PC-3 (cell line): ENCODE data around the gene TTC23. TPM values are rescaled to one million over a fixed set of nuclear protein-coding genes. Genes with fewer than 3 reads are reported as not detected.

Experiments used
- ATAC-seq: fragments of 200-7000 bp; cut with Tn5 transposase; 2 replicates; pipeline ENCODE4 v1.9.1; 2020; ENCODE audit warnings: mild to moderate bottlenecking, moderate library complexity
- BruUV-seq: library from RNA; stranded (reverse); fragments of 400-500 nt; replicated peaks from 2 replicates; lab custom pipeline; 2021; lab: Mats Ljungman, UMichigan
- CTCF ChIA-PET: fragments of 300-600 bp; sonication (Branson Sonifier 250); formaldehyde crosslinking; loops from one replicate; lab custom pipeline; 2022; ENCODE audit warnings: antibody characterized with exemption; lab: Charles Lee
- POLR2A ChIA-PET: fragments of 300-600 bp; sonication (Branson Sonifier 250); formaldehyde crosslinking; loops from one replicate; lab custom pipeline; 2022; ENCODE audit warnings: antibody characterized with exemption; ENCODE audit not compliant: unreplicated experiment; lab: Charles Lee
- DNase-seq: peaks from one replicate; pipeline ENCODE4 v3.0.0-alpha.2; 2015
- H2AFZ ChIP-seq: fragments of 300-600 bp; sonication (generic); 2 replicates; pipeline ENCODE4 v1.6.0; 2016; ENCODE audit warnings: antibody characterized with exemption, low read length
- H3F3A ChIP-seq: fragments of 300-600 bp; sonication (generic); one replicate; pipeline ENCODE4 v1.6.0; 2017; ENCODE audit warnings: antibody characterized with exemption, low read length, control low read depth, mild to moderate bottlenecking; ENCODE audit not compliant: unreplicated experiment
- H3K27ac ChIP-seq: fragments of 300-600 bp; sonication (generic); 2 replicates; pipeline ENCODE4 v1.5.1; 2016; ENCODE audit warnings: mild to moderate bottlenecking, low read length
- H3K27me3 ChIP-seq: fragments of 300-600 bp; sonication (generic); 2 replicates; pipeline ENCODE4 v1.6.1; 2016; ENCODE audit warnings: low read length, mixed read lengths
- H3K36me3 ChIP-seq: fragments of 300-600 bp; sonication (generic); 2 replicates; pipeline ENCODE4 v1.6.1; 2016; ENCODE audit warnings: low read depth, mixed run types, low read length, mixed read lengths
- H3K4me1 ChIP-seq: fragments of 300-600 bp; sonication (generic); 2 replicates; pipeline ENCODE4 v1.5.1; 2016; ENCODE audit warnings: low read length; ENCODE audit not compliant: insufficient read depth
- H3K4me2 ChIP-seq: fragments of 300-600 bp; sonication (generic); 2 replicates; pipeline ENCODE4 v1.6.0; 2016; ENCODE audit warnings: low read length
- H3K4me3 ChIP-seq: fragments of 300-600 bp; sonication (generic); 2 replicates; pipeline ENCODE4 v1.5.1; 2016; ENCODE audit warnings: mild to moderate bottlenecking, low read length, mixed read lengths
- H3K79me2 ChIP-seq: fragments of 300-600 bp; sonication (generic); 2 replicates; pipeline ENCODE4 v1.6.1; 2017; ENCODE audit warnings: low read length, mixed read lengths
- H3K9ac ChIP-seq: fragments of 300-600 bp; sonication (generic); 2 replicates; pipeline ENCODE4 v1.6.0; 2016; ENCODE audit warnings: mild to moderate bottlenecking, low read length
- H3K9me2 ChIP-seq: fragments of 300-600 bp; sonication (generic); replicated peaks from 2 replicates; pipeline ENCODE4 v1.6.1; 2016; ENCODE audit warnings: mixed run types, low read length, mixed read lengths
- H3K9me3 ChIP-seq: fragments of 300-600 bp; sonication (generic); 2 replicates; pipeline ENCODE4 v1.6.1; 2016; ENCODE audit warnings: low read length, mixed read lengths
- H4K20me1 ChIP-seq: fragments of 300-600 bp; sonication (generic); 2 replicates; pipeline ENCODE4 v1.6.1; 2016; ENCODE audit warnings: low read length, mixed read lengths
- EZH2 ChIP-seq: fragments of 300-600 bp; sonication (generic); IDR thresholded peaks from one replicate; pipeline ENCODE4 v1.6.1; 2017; ENCODE audit warnings: antibody characterized with exemption, mild to moderate bottlenecking, low read length; ENCODE audit not compliant: unreplicated experiment
- EZH2phosphoT487 ChIP-seq: fragments of 300-600 bp; sonication (generic); IDR thresholded peaks from 2 replicates; pipeline ENCODE4 v1.6.1; 2018; ENCODE audit warnings: mild to moderate bottlenecking, antibody characterized with exemption, low read length, borderline replicate concordance
- intact Hi-C: fragments of 100-400 bp; cut with micrococcal nuclease; formaldehyde crosslinking; loops from 2 replicates; pipeline ENCODE4 v1.9.0; 2023
- total RNA-seq: library from RNA; depleted of rRNA; stranded (reverse); fragments of >200 nt; gene quantifications from 2 replicates; pipeline ENCODE4 v1.2.3, GENCODE V29; 2014
- TF ChIP-seq, protein P1 (sequence below): fragments of 300-600 bp; sonication (generic); conservative IDR thresholded peaks from 2 replicates; pipeline ENCODE4 v1.5.1; 2017; ENCODE audit warnings: antibody characterized with exemption, low read depth, mild to moderate bottlenecking, low read length

Gene TTC23
- total RNA-seq, 1 experiment from 2014 or later, result 10.4 TPM

DNA sequence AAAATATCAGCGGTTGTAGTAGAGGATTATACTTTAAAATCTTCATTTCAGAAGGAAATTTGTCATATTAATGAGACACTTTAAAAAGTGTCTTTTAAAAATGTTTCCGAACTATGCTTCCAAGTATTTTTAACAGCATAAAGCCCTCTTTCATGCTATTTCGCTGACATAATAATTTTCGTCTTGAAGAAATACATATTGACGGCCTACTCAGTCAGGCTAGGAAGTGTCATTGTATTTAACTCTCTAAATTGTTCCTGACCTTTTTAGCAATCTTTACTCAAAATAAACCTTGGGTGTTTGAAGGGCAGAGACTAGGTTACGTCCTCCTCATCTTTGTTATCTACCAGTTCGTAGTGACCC is 1.1 kb upstream of the TTC23 start:
- CTCF ChIA-PET, result no interaction called here
- POLR2A ChIA-PET, result no interaction called here
- BruUV-seq, result no TSS peak

DNA sequence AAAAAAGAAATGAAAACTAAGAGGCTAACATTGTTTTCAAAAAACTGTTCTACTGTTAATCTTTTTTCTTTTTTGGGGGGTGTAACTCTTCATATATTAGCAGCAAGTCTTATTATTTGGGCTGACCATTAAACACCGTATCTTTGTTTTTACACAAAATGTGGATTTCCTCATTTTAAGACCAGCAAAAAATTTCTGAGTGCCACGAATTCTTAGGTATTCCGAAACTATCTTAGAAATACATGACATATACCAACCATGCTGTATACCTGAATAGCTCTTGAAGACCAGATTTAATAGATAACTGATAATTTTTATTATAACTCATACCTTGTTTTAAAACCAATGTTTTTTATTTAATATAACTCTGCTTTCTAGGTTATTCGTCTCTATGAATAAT is 620 bp upstream of the TTC23 start:
- H3K9me3 ChIP-seq, result no peaks in the 10 kb centered on the region
- ChIA-PET CTCF (no interaction called here), POLR2A (no interaction called here)
- intact Hi-C loops, result loop anchor here (5.0 kb wide), 1 partner anchor 72 kb away; no protein-coding TSS in a partner anchor
- peak overlapping the region; percentile 87 for H2AFZ ChIP-seq
- ATAC-seq, result no peak
- no peaks in the 10 kb centered on the region for H3K27me3 ChIP-seq
- no peaks in the 10 kb centered on the region for H3K36me3 ChIP-seq
- peak overlapping the region; percentile 94 for H3K9ac ChIP-seq
- peaks cover 3% of the 10 kb centered on the region for H3F3A ChIP-seq
- H3K79me2 ChIP-seq, result peaks cover 46% of the 10 kb centered on the region
- peak overlapping the region; percentile 78 for H3K4me3 ChIP-seq
- no peaks in the 10 kb centered on the region for H3K9me2 ChIP-seq
- DNase-seq, result no peak
- H4K20me1 ChIP-seq, result no peaks in the 10 kb centered on the region
- H3K27ac ChIP-seq, result peak overlapping the region; percentile 69
- peak overlapping the region; percentile 86 for H3K4me2 ChIP-seq
- BruUV-seq, result no TSS peak
- TF ChIP-seq EZH2, result no peak
- TF ChIP-seq, protein P1, sequence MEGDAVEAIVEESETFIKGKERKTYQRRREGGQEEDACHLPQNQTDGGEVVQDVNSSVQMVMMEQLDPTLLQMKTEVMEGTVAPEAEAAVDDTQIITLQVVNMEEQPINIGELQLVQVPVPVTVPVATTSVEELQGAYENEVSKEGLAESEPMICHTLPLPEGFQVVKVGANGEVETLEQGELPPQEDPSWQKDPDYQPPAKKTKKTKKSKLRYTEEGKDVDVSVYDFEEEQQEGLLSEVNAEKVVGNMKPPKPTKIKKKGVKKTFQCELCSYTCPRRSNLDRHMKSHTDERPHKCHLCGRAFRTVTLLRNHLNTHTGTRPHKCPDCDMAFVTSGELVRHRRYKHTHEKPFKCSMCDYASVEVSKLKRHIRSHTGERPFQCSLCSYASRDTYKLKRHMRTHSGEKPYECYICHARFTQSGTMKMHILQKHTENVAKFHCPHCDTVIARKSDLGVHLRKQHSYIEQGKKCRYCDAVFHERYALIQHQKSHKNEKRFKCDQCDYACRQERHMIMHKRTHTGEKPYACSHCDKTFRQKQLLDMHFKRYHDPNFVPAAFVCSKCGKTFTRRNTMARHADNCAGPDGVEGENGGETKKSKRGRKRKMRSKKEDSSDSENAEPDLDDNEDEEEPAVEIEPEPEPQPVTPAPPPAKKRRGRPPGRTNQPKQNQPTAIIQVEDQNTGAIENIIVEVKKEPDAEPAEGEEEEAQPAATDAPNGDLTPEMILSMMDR, result no peak
- TF ChIP-seq EZH2phosphoT487, result no peak
- H3K4me1 ChIP-seq, result peaks cover 38% of the 10 kb centered on the region

More for the DNA sequence above, 1.1 kb upstream of the TTC23 start:
- ATAC-seq, result no peak
- peaks cover 3% of the 10 kb centered on the region for H3F3A ChIP-seq
- peak overlapping the region; percentile 86 for H3K4me2 ChIP-seq
- H3K4me3 ChIP-seq, result peak overlapping the region; percentile 78
- H3K27ac ChIP-seq, result peak overlapping the region; percentile 73
- peak overlapping the region; percentile 94 for H3K9ac ChIP-seq
- no peaks in the 10 kb centered on the region for H4K20me1 ChIP-seq
- peak overlapping the region; percentile 73 for H2AFZ ChIP-seq
- H3K9me2 ChIP-seq, result no peaks in the 10 kb centered on the region
- no peaks in the 10 kb centered on the region for H3K9me3 ChIP-seq
- H3K27me3 ChIP-seq, result no peaks in the 10 kb centered on the region
- no peaks in the 10 kb centered on the region for H3K36me3 ChIP-seq
- no peak for DNase-seq
- H3K79me2 ChIP-seq, result peaks cover 45% of the 10 kb centered on the region
- TF ChIP-seq, protein P1, result no peak
- no peak for TF ChIP-seq EZH2phosphoT487
- TF ChIP-seq EZH2, result no peak
- peaks cover 38% of the 10 kb centered on the region for H3K4me1 ChIP-seq
- intact Hi-C loops, result loop anchor here (5.0 kb wide), 1 partner anchor 72 kb away; no protein-coding TSS in a partner anchor

DNA sequence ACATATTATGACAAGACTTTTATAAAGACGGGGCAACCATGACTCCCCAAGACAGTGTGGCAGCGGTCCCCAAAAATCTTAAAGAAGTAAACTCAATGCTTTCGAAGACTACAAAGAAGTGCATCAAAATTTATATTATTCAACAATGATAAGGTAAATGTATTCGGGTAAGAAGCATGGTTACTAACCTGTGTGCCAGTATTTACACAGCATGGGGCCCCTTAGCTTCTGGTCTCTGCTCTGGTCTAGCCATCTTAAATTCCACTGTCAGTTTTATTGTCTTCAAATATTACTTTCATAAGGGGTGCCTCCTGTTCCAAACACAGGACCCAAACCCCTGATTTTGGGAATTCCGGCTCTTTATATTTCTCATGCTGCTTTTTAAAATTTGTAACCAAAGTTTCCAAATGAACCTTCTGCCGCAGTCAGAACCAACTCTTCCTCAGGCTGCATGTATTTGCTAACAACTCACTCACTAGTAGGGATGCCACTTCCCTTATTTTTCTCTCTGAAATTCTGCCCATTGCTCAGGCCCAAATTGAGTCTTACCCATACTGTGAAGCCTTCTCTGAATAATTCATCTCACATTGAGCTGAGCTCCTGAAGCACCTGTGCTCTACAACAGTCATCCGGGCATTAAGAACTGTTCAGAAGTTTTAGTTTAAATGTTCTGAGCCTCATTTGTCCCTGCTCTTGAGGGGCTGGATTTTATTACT is 1.2 kb downstream of the TTC23 start:
- TF ChIP-seq, protein P1, result no peak
- no peak for TF ChIP-seq EZH2phosphoT487
- TF ChIP-seq EZH2, result no peak
- no peak for ATAC-seq
- no peak overlapping the region for H2AFZ ChIP-seq
- no peak for DNase-seq
- no peak overlapping the region for H3K27ac ChIP-seq
- intact Hi-C loops, result no loop called here
- BruUV-seq, result no TSS peak
- peak overlapping the region; percentile 86 for H3K4me2 ChIP-seq
- H3K36me3 ChIP-seq, result no peaks in the 10 kb centered on the region
- H4K20me1 ChIP-seq, result no peaks in the 10 kb centered on the region
- no peaks in the 10 kb centered on the region for H3K9me3 ChIP-seq
- ChIA-PET CTCF (no interaction called here), POLR2A (no interaction called here)
- H3K9me2 ChIP-seq, result no peaks in the 10 kb centered on the region
- peaks cover 24% of the 10 kb centered on the region for H3K4me1 ChIP-seq
- H3F3A ChIP-seq, result no peaks in the 10 kb centered on the region
- H3K4me3 ChIP-seq, result peak overlapping the region; percentile 78
- peaks cover 50% of the 10 kb centered on the region for H3K79me2 ChIP-seq
- peak overlapping the region; percentile 94; the same call in 1 of the 2 replicates for H3K9ac ChIP-seq
- no peaks in the 10 kb centered on the region for H3K27me3 ChIP-seq
